ENCODE data around the gene PSAPL1. TPM values are rescaled to one million over a fixed set of nuclear protein-coding genes. Genes with fewer than 3 reads are reported as not detected.

Gene PSAPL1, protein sequence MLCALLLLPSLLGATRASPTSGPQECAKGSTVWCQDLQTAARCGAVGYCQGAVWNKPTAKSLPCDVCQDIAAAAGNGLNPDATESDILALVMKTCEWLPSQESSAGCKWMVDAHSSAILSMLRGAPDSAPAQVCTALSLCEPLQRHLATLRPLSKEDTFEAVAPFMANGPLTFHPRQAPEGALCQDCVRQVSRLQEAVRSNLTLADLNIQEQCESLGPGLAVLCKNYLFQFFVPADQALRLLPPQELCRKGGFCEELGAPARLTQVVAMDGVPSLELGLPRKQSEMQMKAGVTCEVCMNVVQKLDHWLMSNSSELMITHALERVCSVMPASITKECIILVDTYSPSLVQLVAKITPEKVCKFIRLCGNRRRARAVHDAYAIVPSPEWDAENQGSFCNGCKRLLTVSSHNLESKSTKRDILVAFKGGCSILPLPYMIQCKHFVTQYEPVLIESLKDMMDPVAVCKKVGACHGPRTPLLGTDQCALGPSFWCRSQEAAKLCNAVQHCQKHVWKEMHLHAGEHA
- not detected in 2 replicates for total RNA-seq (2014; rRNA removed; shearing (Covaris generic))

DNA sequence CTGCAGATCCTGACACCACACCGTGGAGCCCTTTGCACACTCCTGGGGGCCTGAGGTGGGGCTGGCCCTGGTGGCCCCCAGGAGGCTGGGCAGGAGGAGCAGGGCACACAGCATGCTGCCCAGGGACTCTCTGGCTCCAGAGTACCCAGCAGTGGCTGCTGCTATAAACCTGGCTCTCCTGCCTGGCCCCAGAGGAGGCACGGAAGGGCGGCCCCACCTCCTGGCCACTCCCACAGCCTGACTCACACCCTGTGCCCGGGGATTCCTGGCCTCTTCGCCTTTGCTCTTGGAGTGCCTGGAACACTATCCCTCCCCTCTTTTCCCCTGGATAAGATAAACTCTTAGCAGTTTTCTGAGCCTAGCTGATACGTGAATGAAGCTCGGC lies at the start of gene PSAPL1:
TSS of gene PSAPL1 (minus strand) at position 165 of the 385 bp plus-strand sequence. CDS start at position 114, 51 bp downstream.
- DNase-seq (ENCODE audit: low read depth): peak; percentile 72

DNA sequence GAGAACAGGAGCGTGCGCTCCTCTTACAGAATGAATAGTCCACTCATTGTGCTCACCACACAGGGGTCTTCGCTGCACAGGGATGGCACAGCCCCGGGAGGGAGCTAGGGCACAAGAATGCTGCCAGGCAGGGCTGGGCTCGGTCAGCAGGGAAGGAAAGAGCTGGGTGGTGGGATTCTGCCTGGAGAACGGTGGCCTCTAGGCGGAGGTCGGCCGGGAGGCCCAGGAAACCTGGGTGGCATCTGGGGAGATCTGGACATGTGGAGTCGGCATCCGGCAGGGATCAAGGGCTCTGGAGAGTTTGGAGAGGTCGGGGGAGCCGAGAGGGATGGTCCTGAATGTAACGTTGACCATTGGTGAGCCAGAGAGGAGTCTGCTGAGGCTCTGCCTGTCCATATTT lies 46.5 kb upstream of the PSAPL1 start:
- DNase-seq (ENCODE audit: low read depth): no peak

DNA sequence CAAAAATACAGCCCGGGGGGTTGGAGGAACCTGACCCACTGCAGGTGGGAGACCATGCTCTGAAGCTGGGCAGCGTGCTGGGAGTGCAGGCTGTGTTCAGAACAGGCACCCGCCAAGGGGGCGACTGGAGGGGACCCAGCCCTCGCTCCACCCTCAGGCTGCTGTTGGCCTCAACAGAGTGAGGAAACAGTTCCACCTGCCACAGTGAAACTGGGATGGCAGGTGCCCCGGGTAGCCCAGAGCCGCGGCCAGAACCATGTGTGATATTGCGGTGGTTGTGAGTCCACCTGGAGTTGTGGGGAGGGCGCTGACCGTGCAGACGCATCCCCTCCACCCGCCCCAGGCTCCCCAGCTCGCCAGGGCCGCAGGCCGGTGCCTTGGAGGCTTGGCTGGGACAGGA lies 45.7 kb upstream of the PSAPL1 start:
- no peak for DNase-seq (ENCODE audit: low read depth)

DNA sequence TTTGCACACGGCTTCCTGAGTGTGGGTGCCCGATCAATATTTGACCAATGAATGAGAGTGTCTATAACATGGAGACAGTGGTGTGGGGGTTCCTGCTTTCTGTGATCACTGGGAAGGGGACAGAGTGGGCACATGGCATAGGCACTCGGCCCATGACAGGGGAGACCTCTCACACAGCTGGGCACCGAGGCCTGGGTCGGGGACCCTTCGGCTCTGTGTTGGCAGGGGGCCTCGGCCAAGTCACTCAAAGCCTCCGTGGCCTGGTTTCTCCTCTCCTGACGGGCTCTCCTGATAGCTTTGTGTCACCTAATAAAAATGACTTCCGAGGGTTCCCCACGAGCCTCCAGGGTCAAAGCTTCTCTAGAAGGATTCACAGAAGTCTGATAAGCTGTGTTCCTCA lies 43.9 kb upstream of the PSAPL1 start:
- DNase-seq (ENCODE audit: low read depth): no peak

DNA sequence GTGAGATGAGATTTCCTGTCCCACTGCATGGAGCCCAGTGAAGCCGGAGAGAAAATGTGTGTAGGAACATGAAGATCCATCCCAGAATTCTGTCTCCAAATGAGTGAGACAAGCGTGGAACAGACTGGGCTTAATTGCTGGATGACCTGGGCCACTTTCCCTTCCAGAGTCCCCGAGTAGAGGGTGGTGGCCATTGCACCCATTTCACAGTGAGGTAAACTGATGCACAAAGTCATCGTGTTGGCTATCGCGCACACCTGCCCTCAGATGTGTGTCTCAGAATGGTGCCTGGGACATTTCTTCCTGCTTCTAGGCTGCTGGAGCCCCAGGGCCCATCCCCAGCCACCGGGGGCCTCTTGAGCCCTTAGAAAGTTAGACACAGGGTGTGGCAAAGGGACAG lies 43.0 kb upstream of the PSAPL1 start:
- DNase-seq (ENCODE audit: low read depth): no peak

DNA sequence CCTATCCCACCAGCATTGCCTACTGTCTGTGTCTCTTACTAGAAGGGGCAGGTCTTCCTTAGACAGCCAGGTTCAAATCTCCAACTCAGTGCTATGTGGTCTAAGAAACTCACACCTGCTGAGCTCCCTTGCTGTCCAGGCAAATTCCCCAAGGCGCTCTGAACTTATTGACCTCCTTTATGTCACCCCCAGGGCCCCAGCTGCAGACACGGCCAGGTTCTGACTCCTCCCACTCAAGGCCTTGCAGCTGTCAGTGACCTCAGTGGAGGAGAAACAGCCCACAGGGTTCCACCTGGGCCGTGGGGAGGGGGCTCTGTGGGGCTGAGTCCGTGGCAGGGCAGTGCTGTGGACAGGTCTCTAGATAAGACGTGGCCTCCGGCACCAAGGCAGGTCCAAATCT lies 42.1 kb upstream of the PSAPL1 start:
- DNase-seq (ENCODE audit: low read depth): no peak

DNA sequence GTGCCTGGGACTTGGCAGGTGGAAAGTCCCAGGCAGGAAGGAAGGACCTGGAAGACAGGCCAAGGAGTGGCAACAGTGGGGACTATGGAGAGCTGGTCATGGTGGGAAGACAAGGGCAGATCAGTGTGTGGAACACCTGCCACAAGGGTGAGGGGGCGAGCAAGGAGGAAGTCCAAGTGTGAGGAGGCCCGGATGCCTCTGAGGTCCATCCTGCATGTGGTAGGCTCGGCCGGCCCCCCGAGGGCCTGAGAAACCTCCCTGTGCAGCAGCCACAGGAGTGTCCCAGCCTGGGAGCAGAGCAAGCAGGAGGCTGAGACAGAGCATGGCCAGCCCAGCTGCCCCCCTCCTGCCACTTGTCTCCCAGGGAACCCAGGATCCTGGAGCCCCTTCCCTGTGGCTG lies 40.5 kb upstream of the PSAPL1 start:
- no peak for DNase-seq (ENCODE audit: low read depth)

DNA sequence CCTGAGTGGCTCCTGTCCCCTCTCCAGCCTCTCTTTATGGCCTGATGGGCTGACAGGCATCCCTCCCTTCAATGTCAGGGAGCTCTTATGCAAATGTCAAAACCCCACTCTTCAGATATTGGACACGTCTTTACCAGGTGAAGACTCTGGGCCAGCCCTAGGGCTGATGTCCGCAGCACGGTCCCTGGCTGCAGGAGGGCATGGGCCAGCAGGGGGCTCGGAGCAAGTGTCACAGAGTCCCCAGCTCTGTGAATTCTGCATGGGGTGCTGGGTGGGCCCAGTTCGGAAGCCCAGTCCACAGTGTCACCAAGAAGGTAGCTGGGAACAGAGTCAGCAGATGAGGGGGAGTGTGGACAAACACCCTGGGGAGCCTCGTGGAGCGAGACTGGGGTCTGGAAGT lies 39.6 kb upstream of the PSAPL1 start:
- no peak for DNase-seq (ENCODE audit: low read depth)

DNA sequence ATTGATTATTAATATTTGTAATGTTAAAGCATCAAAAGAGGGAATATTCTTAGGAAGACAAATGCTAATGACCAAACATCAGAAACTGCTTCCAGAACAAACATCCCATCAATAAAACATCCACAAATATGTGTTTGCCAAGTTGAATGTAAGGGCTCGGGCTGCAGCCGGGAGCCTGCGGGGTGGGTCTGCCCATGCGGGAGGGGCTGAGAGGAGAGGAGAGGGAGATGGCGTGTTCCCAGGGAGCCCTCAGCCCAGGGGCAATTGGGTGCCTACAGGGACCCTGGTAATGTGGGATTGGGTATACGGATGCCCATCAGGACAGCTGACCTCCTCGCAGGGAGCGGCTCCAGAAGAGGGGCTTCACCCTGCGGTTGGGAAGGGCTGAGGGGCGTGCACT lies 38.4 kb upstream of the PSAPL1 start:
- DNase-seq (ENCODE audit: low read depth): no peak

DNA sequence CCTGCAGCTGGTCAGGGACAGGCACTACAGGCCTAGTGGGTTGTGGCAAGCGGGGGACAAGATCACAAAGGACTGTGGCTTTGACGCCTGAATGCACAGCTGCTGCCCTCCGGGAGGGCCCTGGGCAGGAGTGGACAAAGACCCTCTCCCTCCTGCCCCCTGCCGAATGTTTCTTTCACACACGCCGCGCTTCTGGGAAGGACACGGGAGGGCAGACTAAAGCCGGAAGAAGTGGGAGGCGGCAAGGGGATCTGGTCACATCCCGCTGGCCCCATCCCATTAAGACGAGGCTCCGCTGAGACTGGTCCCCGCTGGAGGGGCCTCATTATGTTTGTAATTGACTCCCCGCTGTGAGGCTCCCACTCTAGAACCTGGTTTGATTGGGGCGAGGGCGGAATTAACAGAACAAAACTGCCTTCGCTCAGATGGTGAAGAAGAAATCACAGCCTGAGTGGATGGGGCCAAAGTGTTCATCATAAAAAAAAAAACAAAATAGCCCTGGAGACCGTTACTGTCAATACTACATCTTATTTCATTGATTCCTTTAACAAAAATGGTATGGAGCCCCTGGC lies 37.8 kb upstream of the PSAPL1 start:
- no peak for DNase-seq (ENCODE audit: low read depth)

DNA sequence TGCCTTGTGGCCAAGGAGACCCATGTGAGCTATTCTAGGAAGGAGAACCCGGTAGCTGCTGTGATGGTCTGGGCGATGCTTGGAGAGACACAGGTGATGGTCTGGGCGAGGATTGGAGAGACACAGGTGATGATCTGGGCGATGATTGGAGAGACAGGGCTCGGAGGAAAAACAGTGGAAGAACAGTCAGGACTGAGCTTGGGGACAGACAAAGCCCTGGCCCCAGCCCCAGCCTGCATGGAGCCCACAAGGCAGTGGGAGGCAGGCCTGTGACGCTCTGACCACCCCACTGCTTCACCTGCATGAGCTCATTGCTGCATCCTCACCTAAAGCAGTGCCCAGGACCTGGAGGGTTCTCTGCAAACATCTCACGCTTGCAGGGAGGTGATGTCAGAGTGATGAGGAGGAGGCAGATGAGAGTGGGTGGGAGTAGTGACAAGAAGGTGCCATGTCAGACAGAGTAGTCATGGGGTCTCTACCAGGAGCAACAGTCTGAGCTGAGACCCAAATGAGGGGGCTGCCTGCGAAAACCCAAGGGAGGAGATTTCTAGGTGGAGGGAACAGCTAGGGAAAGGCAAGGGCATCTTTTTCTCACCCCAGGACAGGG lies 35.9 kb upstream of the PSAPL1 start:
- no peak for DNase-seq (ENCODE audit: low read depth)

DNA sequence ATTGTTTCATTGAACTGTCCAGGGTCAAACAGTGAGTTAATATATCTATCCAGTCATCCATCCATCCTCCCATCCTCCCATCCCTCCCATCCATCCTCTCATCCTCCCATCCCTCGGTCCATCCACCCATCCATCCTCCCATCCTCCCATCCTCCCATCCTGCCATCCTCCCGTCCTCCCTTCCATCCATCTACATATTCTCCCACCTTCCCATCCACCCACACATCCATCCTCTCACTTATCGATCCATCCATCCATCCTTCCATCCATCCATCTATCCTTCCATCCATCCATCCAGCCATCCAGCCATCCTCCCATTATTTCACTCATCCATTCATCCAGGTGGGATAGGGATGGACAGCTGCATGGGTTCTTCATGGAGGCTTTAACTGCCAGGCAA lies 35.4 kb upstream of the PSAPL1 start:
- DNase-seq (ENCODE audit: low read depth): no peak

DNA sequence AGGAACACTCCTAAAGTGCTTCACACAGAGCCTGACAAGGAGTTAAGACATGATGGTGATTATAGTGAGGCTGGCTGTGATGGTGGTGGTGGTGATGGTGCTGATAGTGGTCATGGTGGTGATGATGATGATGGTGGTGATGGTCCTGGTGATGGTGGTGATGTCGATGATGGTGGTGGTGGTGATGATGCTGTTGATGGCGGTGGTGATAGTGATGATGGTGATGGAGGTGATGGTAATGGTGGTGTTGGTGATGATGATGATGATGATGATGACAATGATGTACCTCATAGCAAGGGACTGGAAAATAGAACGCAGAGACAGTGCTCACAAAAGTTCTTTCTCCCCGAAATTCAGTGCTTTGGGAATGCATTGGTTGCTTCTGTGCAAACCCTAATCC lies 34.3 kb upstream of the PSAPL1 start:
- DNase-seq (ENCODE audit: low read depth): no peak

DNA sequence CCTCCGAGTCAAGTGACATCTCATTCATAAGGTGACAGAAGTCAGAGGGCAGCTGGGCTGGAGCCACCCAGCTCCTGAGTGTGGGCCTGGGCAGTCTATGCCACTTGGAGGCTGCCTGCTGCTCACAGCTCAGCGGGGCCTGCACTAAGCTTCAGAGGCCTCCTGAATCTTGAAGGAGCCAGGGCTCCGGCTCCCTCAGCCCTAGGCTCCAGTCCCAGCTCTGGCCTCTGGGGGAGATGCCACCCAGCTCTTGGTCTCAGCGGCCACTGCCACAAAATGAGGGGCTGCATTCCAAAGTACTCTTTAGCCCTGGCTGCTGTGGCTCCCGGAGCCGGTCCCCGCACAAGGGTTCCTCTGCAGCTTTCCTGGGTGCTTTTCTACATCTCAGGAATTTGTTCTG lies 32.7 kb upstream of the PSAPL1 start:
- DNase-seq (ENCODE audit: low read depth): no peak

DNA sequence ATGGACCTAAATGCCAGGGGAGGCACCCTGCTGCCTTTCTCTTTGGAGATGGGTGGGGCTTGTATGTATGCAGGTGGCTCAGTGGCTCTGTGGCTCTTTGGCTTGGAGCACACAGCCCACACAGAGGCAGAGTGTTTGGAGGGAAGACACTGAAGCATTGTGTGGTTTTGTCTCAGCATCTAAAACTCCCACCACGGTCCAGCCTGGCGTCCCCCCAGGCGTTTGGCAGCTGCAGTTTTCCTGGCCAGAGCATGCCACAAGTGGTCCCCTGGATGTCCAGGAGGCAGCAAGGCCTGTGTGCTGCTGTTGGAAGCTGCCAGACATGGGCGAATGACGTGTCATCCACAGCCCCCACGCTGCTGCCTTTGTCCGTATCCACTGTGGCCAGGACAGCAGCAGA lies 32.2 kb upstream of the PSAPL1 start:
- no peak for DNase-seq (ENCODE audit: low read depth)

DNA sequence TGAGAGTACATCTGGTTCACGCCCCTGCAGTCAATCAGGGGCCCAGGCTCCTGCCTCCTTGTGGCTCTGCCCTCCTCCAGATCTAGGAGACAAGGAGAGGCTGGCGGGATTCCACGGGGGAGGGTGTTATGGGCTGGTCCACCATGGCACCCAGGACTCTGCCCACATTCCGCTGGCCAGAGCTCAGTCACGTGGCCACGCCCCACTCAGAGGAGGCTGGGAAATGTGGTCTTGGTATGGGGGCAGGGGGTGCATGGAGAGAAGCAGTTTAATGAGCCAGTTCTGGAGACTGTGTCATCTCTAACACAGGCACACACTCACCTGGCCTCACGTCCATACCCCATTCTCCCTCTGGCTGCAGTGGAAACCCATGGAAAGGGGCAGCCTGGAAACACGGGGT lies 31.5 kb upstream of the PSAPL1 start:
- DNase-seq (ENCODE audit: low read depth): no peak

DNA sequence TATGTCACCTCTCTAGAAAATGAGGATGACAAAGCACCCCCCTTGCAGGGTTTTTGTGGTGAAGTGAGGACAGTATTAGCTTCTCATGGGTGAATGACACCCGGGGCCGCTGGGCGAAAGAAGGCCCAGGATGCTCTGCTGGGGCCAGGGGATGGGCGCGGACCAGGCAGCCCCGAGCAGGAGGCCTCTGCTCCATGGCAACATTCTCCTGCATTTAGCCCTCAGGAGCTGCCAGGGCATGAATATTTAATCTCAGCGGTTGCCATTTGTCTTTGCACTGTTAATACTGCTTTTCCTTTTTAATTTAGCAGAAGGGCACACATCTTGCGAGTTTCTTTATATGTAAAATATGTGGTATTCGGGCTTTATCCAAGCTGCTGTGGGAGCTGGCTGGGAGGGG lies 30.3 kb upstream of the PSAPL1 start:
- no peak for DNase-seq (ENCODE audit: low read depth)

DNA sequence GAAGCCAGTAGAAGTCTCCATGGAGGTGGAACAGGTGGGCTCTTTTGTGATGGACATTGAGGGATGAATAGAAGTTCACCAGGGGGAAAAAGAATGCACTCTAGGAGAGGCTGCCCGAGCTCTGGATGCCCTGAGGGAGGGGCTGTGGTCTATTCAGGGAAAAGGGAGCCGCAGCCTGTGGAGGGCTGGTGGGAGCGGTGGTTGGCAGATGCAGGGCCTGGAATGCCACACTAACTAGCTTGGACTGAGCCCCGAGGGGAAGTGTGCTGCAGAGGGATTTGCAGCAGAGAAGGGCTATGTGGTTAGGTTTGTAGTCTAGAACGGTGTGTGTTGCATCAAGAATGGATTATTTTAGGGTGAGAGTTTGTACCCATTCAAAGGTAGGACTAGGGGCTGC lies 29.5 kb upstream of the PSAPL1 start:
- DNase-seq (ENCODE audit: low read depth): no peak

DNA sequence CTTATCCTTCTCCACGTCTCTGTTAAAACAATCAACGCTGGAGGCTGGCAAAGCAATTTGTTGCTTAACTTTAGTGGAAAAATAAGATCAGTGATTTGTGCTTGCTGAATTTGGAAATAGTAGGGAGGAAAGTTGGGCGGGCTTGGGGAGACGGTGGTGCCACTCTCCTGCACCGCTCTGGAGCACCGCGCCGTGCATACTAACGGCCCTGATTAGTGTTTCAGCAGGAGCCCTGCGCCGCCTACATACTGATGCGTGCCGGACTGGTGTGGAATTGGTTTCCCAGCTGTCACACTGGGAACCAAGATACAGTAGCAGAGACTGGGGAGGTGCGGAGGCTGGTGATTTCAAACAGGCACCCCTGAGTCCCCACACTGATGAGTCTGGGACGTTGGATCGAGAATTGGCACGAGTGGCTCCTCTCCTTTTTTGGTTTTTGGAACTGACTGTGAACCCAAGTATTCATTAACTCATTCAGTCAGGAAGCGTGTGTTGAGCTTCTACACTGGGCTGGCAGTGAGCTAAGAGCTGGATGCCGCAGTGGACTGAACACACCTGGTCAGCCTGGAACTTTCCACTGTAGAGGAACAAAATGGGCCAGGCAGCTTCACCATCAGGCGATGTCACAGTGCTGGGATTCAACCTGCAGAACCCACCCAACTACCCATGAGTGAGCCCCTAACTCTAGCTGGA lies 29.0 kb upstream of the PSAPL1 start:
- no peak for DNase-seq (ENCODE audit: low read depth)

DNA sequence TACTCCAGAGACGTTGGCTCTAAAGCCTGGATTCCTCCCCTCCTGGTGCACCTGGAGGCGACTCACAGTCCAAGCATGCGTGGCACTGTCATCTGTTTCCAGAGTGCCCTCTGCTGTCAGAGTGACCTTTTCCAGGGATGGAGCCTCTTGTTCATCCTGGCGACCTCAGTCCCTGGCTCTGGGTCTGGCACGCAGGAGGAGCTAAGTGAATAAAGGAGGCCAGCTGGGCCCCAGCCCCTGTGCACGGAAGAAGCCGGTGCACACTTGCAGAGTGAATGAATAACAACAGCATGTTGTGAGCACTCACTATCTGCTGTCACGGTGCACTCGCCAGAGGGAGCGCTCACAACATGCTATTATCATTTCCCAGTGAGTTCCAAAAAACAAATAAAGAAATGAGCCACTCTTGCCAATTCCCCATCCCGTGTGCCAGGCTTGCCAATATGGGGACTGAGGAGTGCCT lies 27.8 kb upstream of the PSAPL1 start:
- DNase-seq (ENCODE audit: low read depth): peak; percentile 27

DNA sequence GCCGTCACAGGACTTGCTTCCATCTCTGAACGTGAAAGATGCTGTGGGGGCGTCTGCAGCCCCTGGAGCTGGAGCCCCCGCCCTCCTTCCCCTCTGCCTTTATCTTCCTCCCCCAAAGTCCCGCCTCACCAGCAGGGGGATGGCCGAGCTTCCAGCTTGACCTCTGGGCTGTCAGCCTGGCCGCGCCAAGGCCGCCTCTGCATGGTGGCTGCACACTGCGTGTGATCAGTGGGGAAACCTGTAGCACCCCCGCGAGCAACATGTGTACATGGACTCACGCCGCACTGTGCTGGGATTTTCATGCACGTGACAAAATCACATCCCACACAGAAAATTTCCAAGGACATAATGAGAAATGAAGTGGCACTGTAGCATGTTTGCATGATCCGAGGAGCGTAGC lies 26.5 kb upstream of the PSAPL1 start:
- no peak for DNase-seq (ENCODE audit: low read depth)

DNA sequence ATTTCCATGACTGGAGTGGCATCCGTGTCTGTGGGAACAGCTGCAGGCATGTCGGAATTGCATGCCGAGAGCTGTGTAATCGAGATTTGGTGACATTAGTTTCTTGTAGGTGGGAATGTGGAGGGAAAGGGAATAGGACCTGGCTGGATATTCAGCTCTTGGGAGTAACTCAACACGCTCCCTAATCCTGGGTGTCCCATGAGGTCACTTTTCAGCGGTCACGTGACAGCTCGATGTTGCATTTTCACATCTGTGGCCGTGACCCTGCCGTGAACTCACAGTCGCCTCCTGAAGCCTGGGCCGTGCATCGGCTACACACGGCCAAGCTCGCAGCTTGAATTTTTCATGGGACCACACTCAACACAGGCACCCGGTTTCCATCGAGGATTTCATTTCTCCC lies 25.8 kb upstream of the PSAPL1 start:
- DNase-seq (ENCODE audit: low read depth): no peak

Measured in M059J (cell line).